ENCODE results near the gene IMMP2L. TPM values are rescaled to one million over a fixed set of nuclear protein-coding genes. Genes with fewer than 3 reads are reported as not detected.

Gene IMMP2L
- total RNA-seq, 2 donors from 2014 or later: 10.5 to 17.4 TPM

GRCh38 chr7:111560773-111561653 lies 1.3 kb downstream of the IMMP2L start:
- peak overlapping the region; percentile 88 to 91 (median 90) for H3K27ac ChIP-seq
- no peak for TF ChIP-seq POLR2A (IDR thresholded peaks at IDR 0.05)
- TF ChIP-seq, protein P1, sequence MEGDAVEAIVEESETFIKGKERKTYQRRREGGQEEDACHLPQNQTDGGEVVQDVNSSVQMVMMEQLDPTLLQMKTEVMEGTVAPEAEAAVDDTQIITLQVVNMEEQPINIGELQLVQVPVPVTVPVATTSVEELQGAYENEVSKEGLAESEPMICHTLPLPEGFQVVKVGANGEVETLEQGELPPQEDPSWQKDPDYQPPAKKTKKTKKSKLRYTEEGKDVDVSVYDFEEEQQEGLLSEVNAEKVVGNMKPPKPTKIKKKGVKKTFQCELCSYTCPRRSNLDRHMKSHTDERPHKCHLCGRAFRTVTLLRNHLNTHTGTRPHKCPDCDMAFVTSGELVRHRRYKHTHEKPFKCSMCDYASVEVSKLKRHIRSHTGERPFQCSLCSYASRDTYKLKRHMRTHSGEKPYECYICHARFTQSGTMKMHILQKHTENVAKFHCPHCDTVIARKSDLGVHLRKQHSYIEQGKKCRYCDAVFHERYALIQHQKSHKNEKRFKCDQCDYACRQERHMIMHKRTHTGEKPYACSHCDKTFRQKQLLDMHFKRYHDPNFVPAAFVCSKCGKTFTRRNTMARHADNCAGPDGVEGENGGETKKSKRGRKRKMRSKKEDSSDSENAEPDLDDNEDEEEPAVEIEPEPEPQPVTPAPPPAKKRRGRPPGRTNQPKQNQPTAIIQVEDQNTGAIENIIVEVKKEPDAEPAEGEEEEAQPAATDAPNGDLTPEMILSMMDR (IDR thresholded peaks at IDR 0.05): no peak
- no peaks in the 10 kb centered on the region for H3K9me3 ChIP-seq
- 11 to 14% methylated on average over 4 of the region's 4 CpGs for WGBS, 2 donors
- peaks cover 35% of the 10 kb centered on the region for H3K4me1 ChIP-seq
- ATAC-seq: peak; percentile 55
- intact Hi-C loops (cut with DNase I): no loop called here
- no peaks in the 10 kb centered on the region for H3K27me3 ChIP-seq
- H3K36me3 ChIP-seq (replicated peaks in 1 of 2; ENCODE audit: insufficient read depth in 1 of 2, low read depth in 2 of 2): no peaks in the 10 kb centered on the region
- H3K4me3 ChIP-seq: peak overlapping the region; percentile 44 to 54
- DNase-seq: peak in 3 of 4 donors; percentile 11 to 34 (median 33)

- WGBS, 2 donors: 25 to 28% methylated on average over 1 of the region's 1 CpG
- Histone ChIP-seq H3K4me1 (peaks cover 35% of the 10 kb centered on the region), H3K36me3 (replicated peaks in 1 of 2; ENCODE audit: insufficient read depth in 1 of 2, low read depth in 2 of 2) (no peaks in the 10 kb centered on the region), H3K27me3 (no peaks in the 10 kb centered on the region), H3K27ac (peak overlapping the region in 3 of 4 donors; percentile 1 to 91 (median 8)), H3K4me3 (no peak overlapping the region), H3K9me3 (no peaks in the 10 kb centered on the region)
- DNase-seq (no peak), ATAC-seq (no peak)
- TF ChIP-seq, protein P1 (IDR thresholded peaks at IDR 0.05): no peak
- no peak for TF ChIP-seq POLR2A (IDR thresholded peaks at IDR 0.05)
- intact Hi-C loops (cut with DNase I): no loop called here
Measured at GRCh38 chr7:111558991-111559390, 3.3 kb downstream of the IMMP2L start.

DNA sequence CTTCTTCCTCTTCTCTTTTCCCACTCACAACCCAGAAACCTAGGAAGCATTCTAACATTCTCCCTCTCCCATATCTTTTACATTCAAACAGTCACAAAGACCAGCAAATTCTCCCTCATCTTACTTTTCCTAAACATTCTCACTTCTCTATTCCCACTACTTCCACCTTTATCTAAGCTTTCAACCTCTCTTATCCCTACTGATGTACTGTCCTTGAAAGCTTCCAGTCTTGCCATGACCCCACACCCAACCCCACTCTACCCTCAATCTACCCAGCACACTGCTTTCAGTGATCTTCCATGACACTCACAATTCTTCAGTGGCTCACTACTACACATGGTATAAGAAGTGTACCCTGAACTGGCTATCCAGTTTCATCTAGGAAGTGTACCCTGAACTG lies 5.3 kb downstream of the IMMP2L start:
- Histone ChIP-seq H3K27ac (no peak overlapping the region), H3K9me3 (no peaks in the 10 kb centered on the region), H3K27me3 (no peaks in the 10 kb centered on the region), H3K4me1 (peaks cover 35% of the 10 kb centered on the region), H3K36me3 (replicated peaks in 1 of 2; ENCODE audit: insufficient read depth in 1 of 2, low read depth in 2 of 2) (no peaks in the 10 kb centered on the region), H3K4me3 (no peak overlapping the region)
- intact Hi-C loops (cut with DNase I): no loop called here
- TF ChIP-seq POLR2A (IDR thresholded peaks at IDR 0.05): no peak
- TF ChIP-seq, protein P1 (IDR thresholded peaks at IDR 0.05): no peak
- no peak for DNase-seq
- ATAC-seq: no peak

DNA sequence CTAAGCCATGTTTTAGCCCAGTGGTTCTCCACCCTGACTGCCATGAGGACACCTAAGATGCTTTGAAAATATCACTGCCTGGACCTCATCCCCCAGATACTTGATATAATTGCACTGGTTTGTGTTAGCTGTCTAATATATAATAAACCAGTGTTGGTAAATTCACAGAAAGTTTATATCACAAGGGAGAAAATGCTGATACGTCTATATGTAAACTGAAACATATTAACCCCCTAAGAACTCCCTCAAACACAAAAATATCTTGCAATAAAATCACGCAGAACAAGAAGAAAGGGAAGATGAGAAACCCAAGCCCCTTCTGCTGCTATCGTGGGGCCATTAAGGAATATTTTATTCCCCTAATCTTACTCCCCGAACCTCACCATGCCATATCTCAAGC lies 8.2 kb downstream of the IMMP2L start:
- WGBS, 2 donors: 62 to 86% methylated on average over 4 of the region's 4 CpGs
- Histone ChIP-seq H3K36me3 (replicated peaks in 1 of 2; ENCODE audit: insufficient read depth in 1 of 2, low read depth in 2 of 2) (no peaks in the 10 kb centered on the region), H3K27ac (no peak overlapping the region), H3K4me1 (peaks cover 11% of the 10 kb centered on the region), H3K4me3 (no peak overlapping the region), H3K27me3 (no peaks in the 10 kb centered on the region), H3K9me3 (no peaks in the 10 kb centered on the region)
- TF ChIP-seq POLR2A (IDR thresholded peaks at IDR 0.05): no peak
- TF ChIP-seq, protein P1 (IDR thresholded peaks at IDR 0.05): no peak
- no peak for DNase-seq
- intact Hi-C loops (cut with DNase I): no loop called here
- ATAC-seq: no peak

GRCh38 chr7:111541067-111541466 lies 21.2 kb downstream of the IMMP2L start:
- 45 to 53% methylated on average over 2 of the region's 2 CpGs for WGBS, 2 donors
- no peak for DNase-seq
- no peak overlapping the region for H3K27ac ChIP-seq
- intact Hi-C loops (cut with DNase I): no loop called here
- peak; percentile 42 for ATAC-seq
- H3K4me3 ChIP-seq: no peak overlapping the region
- H3K27me3 ChIP-seq: no peaks in the 10 kb centered on the region
- peaks cover 30% of the 10 kb centered on the region for H3K4me1 ChIP-seq
- H3K9me3 ChIP-seq: no peaks in the 10 kb centered on the region
- no peak for TF ChIP-seq POLR2A (IDR thresholded peaks at IDR 0.05)
- TF ChIP-seq, protein P1 (IDR thresholded peaks at IDR 0.05): no peak
- no peaks in the 10 kb centered on the region for H3K36me3 ChIP-seq (replicated peaks in 1 of 2; ENCODE audit: insufficient read depth in 1 of 2, low read depth in 2 of 2)

Measured in body of pancreas (tissue), 4 donors.